K562 (cell line): ENCODE data around the gene PRAMEF18.
"Not testable (repeated sequence)": the region's sequence is repeated elsewhere in the genome, so short reads cannot be mapped to it uniquely, and the experiment has no call there.

Experiments
- ELF4 ChIP-seq: fragments of 450-650 bp; formaldehyde crosslinking; IDR thresholded peaks from 2 replicates; pipeline ENCODE4 v1.4.0; 2022; ENCODE audit warnings: missing genetic modification characterization
- KDM5B ChIP-seq: fragments of 200-600 bp; sonication (generic); IDR thresholded peaks from 2 replicates; pipeline ENCODE4 v1.6.1; 2012; ENCODE audit warnings: low read depth, mild to moderate bottlenecking, moderate library complexity, low read length, control low read depth, inconsistent platforms; ENCODE audit not compliant: insufficient replicate concordance
- MAFF ChIP-seq: IDR thresholded peaks from 2 replicates; pipeline ENCODE4 v1.6.1; 2012; ENCODE audit warnings: low read length, improper control_type of control experiment
- MAZ ChIP-seq, 2 experiments: fragments of 450-650 bp in 1 of 2; sonication (generic) in 1 of 2; formaldehyde crosslinking; IDR thresholded peaks in 1 of 2; conservative IDR thresholded peaks in 1 of 2; 2 replicates each; pipeline versions ENCODE4 v1.4.0 to v1.5.0; 2020; ENCODE audit warnings: mild to moderate bottlenecking in 1 of 2, missing genetic modification reagents in 1 of 2
- SP1 ChIP-seq: sonication (generic); formaldehyde crosslinking; IDR thresholded peaks from 2 replicates; pipeline ENCODE4 v1.8.1; 2022; ENCODE audit warnings: mild to moderate bottlenecking, missing genetic modification reagents
- TGIF2 ChIP-seq: sonication (generic); formaldehyde crosslinking; IDR thresholded peaks from 2 replicates; pipeline ENCODE4 v1.8.1; 2022; ENCODE audit warnings: mild to moderate bottlenecking, missing genetic modification reagents, moderate library complexity
- ZC3H4 ChIP-seq: sonication (generic); formaldehyde crosslinking; IDR thresholded peaks from 2 replicates; pipeline ENCODE4 v1.9.0; 2021; ENCODE audit warnings: missing genetic modification reagents, borderline replicate concordance
- ZNF217 ChIP-seq: sonication (generic); formaldehyde crosslinking; IDR thresholded peaks from 2 replicates; pipeline ENCODE4 v1.8.0; 2022; ENCODE audit warnings: mild to moderate bottlenecking, missing genetic modification reagents
- TF ChIP-seq, protein P1 (sequence below), 3 experiments: IDR thresholded peaks in 2 of 3; conservative IDR thresholded peaks in 1 of 3; 2 replicates each; pipeline ENCODE4 v1.5.1; 2011 to 2012; ENCODE audit warnings: low read length in 3 of 3, mild to moderate bottlenecking in 3 of 3, control low read depth in 2 of 3, improper control_type of control experiment in 1 of 3, inconsistent platforms in 1 of 3, low read depth in 1 of 3, mixed read lengths in 1 of 3, moderate library complexity in 1 of 3; ENCODE audit not compliant: insufficient read depth in 2 of 3
- TF ChIP-seq, protein P2 (sequence below): fragments of 450-650 bp; formaldehyde crosslinking; IDR thresholded peaks from 2 replicates; pipeline ENCODE4 v1.4.0; 2020; ENCODE audit warnings: mild to moderate bottlenecking, moderate library complexity
- TF ChIP-seq, protein P3 (sequence below): fragments of 450-650 bp; IDR thresholded peaks from 2 replicates; pipeline ENCODE4 v1.6.1; 2016; ENCODE audit warnings: missing biosample characterization, missing genetic modification characterization
- TF ChIP-seq, protein P4 (sequence below): fragments of 250-450 bp; sonication (Bioruptor Pico); IDR thresholded peaks from 2 replicates; pipeline ENCODE4 v1.9.0; 2021; ENCODE audit warnings: mild to moderate bottlenecking, inconsistent platforms

DNA sequence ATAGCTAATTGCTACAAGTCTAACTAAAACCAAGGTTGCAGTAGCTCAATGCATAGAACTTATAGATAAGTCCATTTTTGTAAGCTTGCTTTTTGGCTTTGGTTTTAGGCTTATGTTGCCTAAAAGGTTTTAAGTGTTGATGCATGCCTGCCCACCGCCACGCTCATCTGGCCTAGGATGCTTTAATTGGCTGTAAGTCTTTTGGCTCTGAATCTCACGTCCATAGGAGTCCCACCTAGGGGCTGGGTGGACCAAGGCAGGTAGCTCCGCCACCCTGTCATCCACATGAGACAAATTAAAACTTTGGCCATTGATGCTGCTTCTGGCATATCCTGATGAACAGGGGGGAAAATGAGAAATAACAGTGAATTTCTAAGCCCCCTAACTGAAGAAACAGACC lies 11.6 kb upstream of the PRAMEF18 start:
- TF ChIP-seq ELF4 (CRISPR knock-in tag); MAFF; ZNF217 (CRISPR knock-in tag); MAZ (CRISPR knock-in tag; conservative IDR thresholded peaks at IDR 0.05 in 1 of 2, IDR thresholded peaks at IDR 0.05 in 1 of 2); TGIF2 (CRISPR knock-in tag); ZC3H4; SP1 (CRISPR knock-in tag); KDM5B: not testable (repeated sequence)
- TF ChIP-seq, protein P1, sequence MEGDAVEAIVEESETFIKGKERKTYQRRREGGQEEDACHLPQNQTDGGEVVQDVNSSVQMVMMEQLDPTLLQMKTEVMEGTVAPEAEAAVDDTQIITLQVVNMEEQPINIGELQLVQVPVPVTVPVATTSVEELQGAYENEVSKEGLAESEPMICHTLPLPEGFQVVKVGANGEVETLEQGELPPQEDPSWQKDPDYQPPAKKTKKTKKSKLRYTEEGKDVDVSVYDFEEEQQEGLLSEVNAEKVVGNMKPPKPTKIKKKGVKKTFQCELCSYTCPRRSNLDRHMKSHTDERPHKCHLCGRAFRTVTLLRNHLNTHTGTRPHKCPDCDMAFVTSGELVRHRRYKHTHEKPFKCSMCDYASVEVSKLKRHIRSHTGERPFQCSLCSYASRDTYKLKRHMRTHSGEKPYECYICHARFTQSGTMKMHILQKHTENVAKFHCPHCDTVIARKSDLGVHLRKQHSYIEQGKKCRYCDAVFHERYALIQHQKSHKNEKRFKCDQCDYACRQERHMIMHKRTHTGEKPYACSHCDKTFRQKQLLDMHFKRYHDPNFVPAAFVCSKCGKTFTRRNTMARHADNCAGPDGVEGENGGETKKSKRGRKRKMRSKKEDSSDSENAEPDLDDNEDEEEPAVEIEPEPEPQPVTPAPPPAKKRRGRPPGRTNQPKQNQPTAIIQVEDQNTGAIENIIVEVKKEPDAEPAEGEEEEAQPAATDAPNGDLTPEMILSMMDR (IDR thresholded peaks at IDR 0.05 in 2 of 3, conservative IDR thresholded peaks at IDR 0.05 in 1 of 3; ENCODE audit: insufficient read depth in 2 of 3, low read depth in 1 of 3, low read length in 3 of 3) = not testable (repeated sequence)
- TF ChIP-seq, protein P2, sequence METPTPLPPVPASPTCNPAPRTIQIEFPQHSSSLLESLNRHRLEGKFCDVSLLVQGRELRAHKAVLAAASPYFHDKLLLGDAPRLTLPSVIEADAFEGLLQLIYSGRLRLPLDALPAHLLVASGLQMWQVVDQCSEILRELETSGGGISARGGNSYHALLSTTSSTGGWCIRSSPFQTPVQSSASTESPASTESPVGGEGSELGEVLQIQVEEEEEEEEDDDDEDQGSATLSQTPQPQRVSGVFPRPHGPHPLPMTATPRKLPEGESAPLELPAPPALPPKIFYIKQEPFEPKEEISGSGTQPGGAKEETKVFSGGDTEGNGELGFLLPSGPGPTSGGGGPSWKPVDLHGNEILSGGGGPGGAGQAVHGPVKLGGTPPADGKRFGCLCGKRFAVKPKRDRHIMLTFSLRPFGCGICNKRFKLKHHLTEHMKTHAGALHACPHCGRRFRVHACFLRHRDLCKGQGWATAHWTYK = not testable (repeated sequence)
- TF ChIP-seq, protein P3, sequence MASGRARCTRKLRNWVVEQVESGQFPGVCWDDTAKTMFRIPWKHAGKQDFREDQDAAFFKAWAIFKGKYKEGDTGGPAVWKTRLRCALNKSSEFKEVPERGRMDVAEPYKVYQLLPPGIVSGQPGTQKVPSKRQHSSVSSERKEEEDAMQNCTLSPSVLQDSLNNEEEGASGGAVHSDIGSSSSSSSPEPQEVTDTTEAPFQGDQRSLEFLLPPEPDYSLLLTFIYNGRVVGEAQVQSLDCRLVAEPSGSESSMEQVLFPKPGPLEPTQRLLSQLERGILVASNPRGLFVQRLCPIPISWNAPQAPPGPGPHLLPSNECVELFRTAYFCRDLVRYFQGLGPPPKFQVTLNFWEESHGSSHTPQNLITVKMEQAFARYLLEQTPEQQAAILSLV = not testable (repeated sequence)
- TF ChIP-seq, protein P4, sequence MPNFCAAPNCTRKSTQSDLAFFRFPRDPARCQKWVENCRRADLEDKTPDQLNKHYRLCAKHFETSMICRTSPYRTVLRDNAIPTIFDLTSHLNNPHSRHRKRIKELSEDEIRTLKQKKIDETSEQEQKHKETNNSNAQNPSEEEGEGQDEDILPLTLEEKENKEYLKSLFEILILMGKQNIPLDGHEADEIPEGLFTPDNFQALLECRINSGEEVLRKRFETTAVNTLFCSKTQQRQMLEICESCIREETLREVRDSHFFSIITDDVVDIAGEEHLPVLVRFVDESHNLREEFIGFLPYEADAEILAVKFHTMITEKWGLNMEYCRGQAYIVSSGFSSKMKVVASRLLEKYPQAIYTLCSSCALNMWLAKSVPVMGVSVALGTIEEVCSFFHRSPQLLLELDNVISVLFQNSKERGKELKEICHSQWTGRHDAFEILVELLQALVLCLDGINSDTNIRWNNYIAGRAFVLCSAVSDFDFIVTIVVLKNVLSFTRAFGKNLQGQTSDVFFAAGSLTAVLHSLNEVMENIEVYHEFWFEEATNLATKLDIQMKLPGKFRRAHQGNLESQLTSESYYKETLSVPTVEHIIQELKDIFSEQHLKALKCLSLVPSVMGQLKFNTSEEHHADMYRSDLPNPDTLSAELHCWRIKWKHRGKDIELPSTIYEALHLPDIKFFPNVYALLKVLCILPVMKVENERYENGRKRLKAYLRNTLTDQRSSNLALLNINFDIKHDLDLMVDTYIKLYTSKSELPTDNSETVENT (CRISPR knock-in tag) = not testable (repeated sequence)
